IMR-90 (cell line): ENCODE data around the gene MID2. TPM values are rescaled to one million over a fixed set of nuclear protein-coding genes. Genes with fewer than 3 reads are reported as not detected.

Source experiments
- ATAC-seq: fragments of 200-7000 bp; cut with Tn5 transposase; 2 replicates; pipeline ENCODE4 v1.9.1; 2020; ENCODE audit warnings: low read depth, mild to moderate bottlenecking, moderate library complexity
- BruUV-seq: library from RNA; stranded (reverse); fragments of 400-500 nt; replicated peaks from 2 replicates; lab custom pipeline; 2021; lab: Mats Ljungman, UMichigan
- CTCF ChIA-PET: fragments of 300-600 bp; formaldehyde crosslinking; extraction: SDS; loops from one replicate; lab custom pipeline; 2021; ENCODE audit warnings: antibody characterized with exemption; lab: Yijun Ruan, JAX
- POLR2A ChIA-PET: fragments of 300-600 bp; sonication (Branson Sonifier 250); formaldehyde crosslinking; loops from one replicate; lab custom pipeline; 2022; ENCODE audit warnings: antibody characterized with exemption; ENCODE audit not compliant: unreplicated experiment; lab: Charles Lee
- DNase-seq: peaks from one replicate; pipeline ENCODE4 v3.0.0; 2013
- H2AFZ ChIP-seq: replicated peaks from 2 replicates; pipeline ENCODE3; 2013; ENCODE audit warnings: low read length, mild to moderate bottlenecking; ENCODE audit not compliant: poor library complexity
- H2AK5ac ChIP-seq: 2 replicates; pipeline ENCODE4 v1.6.1; 2013; ENCODE audit warnings: low read depth, low read length, inconsistent platforms
- H2AK9ac ChIP-seq: replicated peaks from 2 replicates; pipeline ENCODE3; 2013; ENCODE audit warnings: mild to moderate bottlenecking, low read depth, low read length, moderate library complexity; ENCODE audit not compliant: poor library complexity
- H2BK120ac ChIP-seq: 2 replicates; pipeline ENCODE4 v1.6.1; 2013; ENCODE audit warnings: low read depth, low read length, inconsistent platforms
- H2BK15ac ChIP-seq: 3 replicates; pipeline ENCODE4 v1.6.1; 2013; ENCODE audit warnings: low read depth, low read length, inconsistent platforms
- H2BK20ac ChIP-seq: 2 replicates; pipeline ENCODE4 v1.6.1; 2013; ENCODE audit warnings: low read depth, mild to moderate bottlenecking, inconsistent platforms, low read length, moderate library complexity
- H2BK5ac ChIP-seq: 2 replicates; pipeline ENCODE4 v1.6.1; 2013; ENCODE audit warnings: mild to moderate bottlenecking, low read depth, low read length, inconsistent platforms; ENCODE audit not compliant: poor library complexity, severe bottlenecking
- H3K14ac ChIP-seq: replicated peaks from 2 replicates; pipeline ENCODE4 v1.6.1; 2013; ENCODE audit warnings: low read depth, low read length, inconsistent platforms
- H3K18ac ChIP-seq: 2 replicates; pipeline ENCODE4 v1.6.1; 2013; ENCODE audit warnings: low read depth, low read length, control low read depth
- H3K23ac ChIP-seq: 2 replicates; pipeline ENCODE4 v1.6.1; 2013; ENCODE audit warnings: low read depth, low read length, inconsistent platforms
- H3K27ac ChIP-seq: 2 replicates; pipeline ENCODE4 v1.5.1; 2013; ENCODE audit warnings: mild to moderate bottlenecking, control low read depth, low read length; ENCODE audit not compliant: insufficient read depth
- H3K27me3 ChIP-seq: 2 replicates; pipeline ENCODE4 v1.6.1; 2013; ENCODE audit warnings: low read length; ENCODE audit not compliant: control insufficient read depth, insufficient read depth
- H3K36me3 ChIP-seq: 2 replicates; pipeline ENCODE4 v1.6.1; 2013; ENCODE audit warnings: low read length, mixed read lengths; ENCODE audit not compliant: control insufficient read depth, insufficient read depth
- H3K4ac ChIP-seq: 2 replicates; pipeline ENCODE4 v1.6.1; 2013; ENCODE audit warnings: low read depth, low read length, inconsistent platforms
- H3K4me1 ChIP-seq: 2 replicates; pipeline ENCODE4 v1.6.1; 2013; ENCODE audit warnings: low read length, mixed read lengths; ENCODE audit not compliant: control insufficient read depth, insufficient read depth
- H3K4me2 ChIP-seq: 2 replicates; pipeline ENCODE4 v1.6.1; 2013; ENCODE audit warnings: low read depth, mild to moderate bottlenecking, control low read depth, low read length, moderate library complexity
- H3K4me3 ChIP-seq: 2 replicates; pipeline ENCODE4 v1.5.1; 2013; ENCODE audit warnings: low read depth, mild to moderate bottlenecking, control low read depth, low read length, moderate library complexity; ENCODE audit not compliant: insufficient read depth
- H3K56ac ChIP-seq: 2 replicates; pipeline ENCODE4 v1.6.1; 2013; ENCODE audit warnings: low read length, inconsistent platforms; ENCODE audit not compliant: insufficient read depth; ENCODE audit errors: extremely low read depth
- H3K79me1 ChIP-seq, 2 experiments: 2 replicates each; pipeline ENCODE4 v1.6.1; 2013; ENCODE audit warnings: low read length in 2 of 2, inconsistent platforms in 1 of 2, low read depth in 1 of 2
- H3K9ac ChIP-seq: 2 replicates; pipeline ENCODE4 v1.6.1; 2013; ENCODE audit warnings: low read depth, low read length, control low read depth
- H3K9me1 ChIP-seq: 2 replicates; pipeline ENCODE4 v1.6.1; 2013; ENCODE audit warnings: low read length, inconsistent platforms; ENCODE audit not compliant: insufficient read depth
- H3K9me3 ChIP-seq: 2 replicates; pipeline ENCODE4 v1.6.1; 2013; ENCODE audit warnings: low read length; ENCODE audit not compliant: control insufficient read depth, insufficient read depth
- H4K20me1 ChIP-seq: 2 replicates; pipeline ENCODE4 v1.6.1; 2013; ENCODE audit warnings: low read length, inconsistent platforms; ENCODE audit not compliant: insufficient read depth
- H4K5ac ChIP-seq: 2 replicates; pipeline ENCODE4 v1.6.1; 2013; ENCODE audit warnings: mild to moderate bottlenecking, low read depth, low read length, control low read depth
- H4K8ac ChIP-seq, 2 experiments: 2 replicates each; pipeline ENCODE4 v1.6.1; 2013; ENCODE audit warnings: low read depth in 2 of 2, low read length in 2 of 2, control low read depth in 1 of 2, inconsistent platforms in 1 of 2
- H4K91ac ChIP-seq: 2 replicates; pipeline ENCODE4 v1.6.1; 2013; ENCODE audit warnings: low read depth, low read length, inconsistent platforms; ENCODE audit not compliant: insufficient read depth
- BHLHE40 ChIP-seq: fragments of 150-350 bp; IDR thresholded peaks from 2 replicates; pipeline ENCODE4 v1.6.1; 2016; ENCODE audit warnings: mild to moderate bottlenecking, low read depth, low read length
- CEBPB ChIP-seq: IDR thresholded peaks from 2 replicates; pipeline ENCODE4 v1.6.1; 2012; ENCODE audit warnings: low read depth, low read length, improper control_type of control experiment
- CHD1 ChIP-seq: IDR thresholded peaks from 2 replicates; pipeline ENCODE4 v1.6.1; 2012; ENCODE audit warnings: low read depth, low read length, improper control_type of control experiment
- FOS ChIP-seq: fragments of 150-350 bp; IDR thresholded peaks from 2 replicates; pipeline ENCODE4 v1.6.1; 2016; ENCODE audit warnings: low read depth, low read length
- MAFK ChIP-seq: IDR thresholded peaks from 2 replicates; pipeline ENCODE4 v1.6.1; 2012; ENCODE audit warnings: low read depth, low read length, improper control_type of control experiment
- MAZ ChIP-seq: IDR thresholded peaks from 2 replicates; pipeline ENCODE4 v1.6.1; 2012; ENCODE audit warnings: low read depth, mild to moderate bottlenecking, low read length, improper control_type of control experiment, moderate library complexity, borderline replicate concordance
- MXI1 ChIP-seq: IDR thresholded peaks from 2 replicates; pipeline ENCODE4 v1.6.1; 2012; ENCODE audit warnings: low read depth, mild to moderate bottlenecking, low read length, moderate library complexity, borderline replicate concordance
- NFE2L2 ChIP-seq: fragments of 150-350 bp; IDR thresholded peaks from 2 replicates; pipeline ENCODE4 v1.6.1; 2016; ENCODE audit warnings: low read depth, mild to moderate bottlenecking, low read length
- POLR2A ChIP-seq: IDR thresholded peaks from 2 replicates; pipeline ENCODE4 v1.6.1; 2012; ENCODE audit warnings: mild to moderate bottlenecking, low read depth, low read length
- RAD21 ChIP-seq: IDR thresholded peaks from 2 replicates; pipeline ENCODE4 v1.6.1; 2012; ENCODE audit warnings: low read length, improper control_type of control experiment
- RCOR1 ChIP-seq: IDR thresholded peaks from 2 replicates; pipeline ENCODE4 v1.6.1; 2012; ENCODE audit warnings: mild to moderate bottlenecking, low read length, improper control_type of control experiment; ENCODE audit not compliant: insufficient replicate concordance
- RFX5 ChIP-seq: IDR thresholded peaks from 2 replicates; pipeline ENCODE4 v1.8.0; 2012; ENCODE audit warnings: low read depth, mild to moderate bottlenecking, low read length, moderate library complexity
- SMC3 ChIP-seq: fragments of 150-350 bp; IDR thresholded peaks from 2 replicates; pipeline ENCODE4 v1.6.1; 2016; ENCODE audit warnings: low read depth, mild to moderate bottlenecking, antibody characterized with exemption, low read length, moderate library complexity
- dilution Hi-C: fragments of 300-500 bp; cut with HindIII; formaldehyde crosslinking; loops from one replicate; pipeline ENCODE4 v1.14.3; 2018; ENCODE audit warnings: low sequenced_read_pairs; ENCODE audit not compliant: unreplicated experiment
- in situ Hi-C: fragments of 300-500 bp; cut with MboI; formaldehyde crosslinking; loops from 3 replicates; pipeline ENCODE4 v1.14.3; 2019; ENCODE audit warnings: low sequenced_read_pairs, inconsistent platforms, mixed read lengths
- intact Hi-C: fragments of 100-400 bp; cut with micrococcal nuclease; formaldehyde crosslinking; loops from 2 replicates; pipeline ENCODE4 v1.10.0; 2022
- polyA plus RNA-seq, 3 experiments: library from polyadenylated mRNA; depleted of rRNA; stranded (reverse); fragments of >200 nt; gene quantifications; 2 replicates each; pipeline ENCODE4 v1.2.3, GENCODE V29; 2012; ENCODE audit warnings: low replicate concordance in 1 of 3
- total RNA-seq: library from RNA; depleted of rRNA; stranded (reverse); fragments of >200 nt; gene quantifications from 2 replicates; pipeline ENCODE4 v1.2.3, GENCODE V29; 2012
- TF ChIP-seq, protein P1 (sequence below): fragments of 150-350 bp; IDR thresholded peaks from 2 replicates; pipeline ENCODE4 v1.6.1; 2016; ENCODE audit warnings: low read depth, mild to moderate bottlenecking, low read length, moderate library complexity, borderline replicate concordance
- TF ChIP-seq, protein P2 (sequence below): conservative IDR thresholded peaks from 2 replicates; pipeline ENCODE4 v1.5.1; 2012; ENCODE audit warnings: mild to moderate bottlenecking, low read depth, low read length, improper control_type of control experiment
- TF ChIP-seq, protein P3 (sequence below): fragments of 150-350 bp; IDR thresholded peaks from 2 replicates; pipeline ENCODE4 v1.6.1; 2017; ENCODE audit warnings: mild to moderate bottlenecking, antibody characterized with exemption, low read length, low read depth

MID2 gene
- total and polyA plus RNA-seq, 2 of the 4 experiments (the other 2 are of a cell fraction): 1.1 to 4.7 TPM

DNA sequence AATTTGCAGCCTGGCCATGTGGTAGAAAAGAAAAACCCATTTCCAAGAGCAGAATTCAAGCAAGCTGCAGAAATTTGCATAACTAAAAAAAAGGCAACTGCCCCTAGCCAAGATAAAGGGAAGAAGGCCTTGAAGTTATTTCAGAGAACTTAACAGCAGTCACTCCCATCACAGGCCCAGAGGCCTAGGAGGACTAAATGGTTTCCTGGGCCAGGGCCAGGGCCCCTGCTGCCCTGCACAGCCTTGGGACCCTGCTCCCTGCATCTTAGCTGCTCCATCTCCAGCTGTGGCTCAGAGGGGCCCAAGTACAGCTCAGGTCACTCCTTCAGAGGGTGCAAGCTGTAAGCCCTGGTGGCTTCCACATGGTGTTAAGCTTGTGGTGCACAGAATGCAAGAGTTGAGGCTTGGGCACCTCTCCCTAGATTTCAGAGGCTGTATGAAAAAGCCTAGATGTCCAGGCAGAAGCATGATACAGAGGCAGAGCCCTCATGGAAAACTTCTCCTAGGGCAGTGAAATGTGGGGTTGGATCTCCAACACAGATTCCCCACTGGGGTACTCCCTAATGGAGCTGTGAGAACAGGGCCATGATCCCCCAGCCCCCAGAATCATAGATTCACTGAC lies 6.7 kb upstream of the MID2 start:
- intact Hi-C loops (no loop called here), in situ Hi-C loops (no loop called here), dilution Hi-C loops (no loop called here)
- H2BK120ac ChIP-seq: no peak overlapping the region
- no peak overlapping the region for H2AK9ac ChIP-seq
- H3K4me1 ChIP-seq: no peaks in the 10 kb centered on the region
- H3K79me1 ChIP-seq: no peaks in the 10 kb centered on the region
- no peak overlapping the region for H4K8ac ChIP-seq
- no peaks in the 10 kb centered on the region for H3K9me1 ChIP-seq
- no peak overlapping the region for H3K56ac ChIP-seq
- TF ChIP-seq SMC3: no peak
- TF ChIP-seq, protein P1, sequence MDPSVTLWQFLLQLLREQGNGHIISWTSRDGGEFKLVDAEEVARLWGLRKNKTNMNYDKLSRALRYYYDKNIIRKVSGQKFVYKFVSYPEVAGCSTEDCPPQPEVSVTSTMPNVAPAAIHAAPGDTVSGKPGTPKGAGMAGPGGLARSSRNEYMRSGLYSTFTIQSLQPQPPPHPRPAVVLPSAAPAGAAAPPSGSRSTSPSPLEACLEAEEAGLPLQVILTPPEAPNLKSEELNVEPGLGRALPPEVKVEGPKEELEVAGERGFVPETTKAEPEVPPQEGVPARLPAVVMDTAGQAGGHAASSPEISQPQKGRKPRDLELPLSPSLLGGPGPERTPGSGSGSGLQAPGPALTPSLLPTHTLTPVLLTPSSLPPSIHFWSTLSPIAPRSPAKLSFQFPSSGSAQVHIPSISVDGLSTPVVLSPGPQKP: no peak
- TF ChIP-seq, protein P2, sequence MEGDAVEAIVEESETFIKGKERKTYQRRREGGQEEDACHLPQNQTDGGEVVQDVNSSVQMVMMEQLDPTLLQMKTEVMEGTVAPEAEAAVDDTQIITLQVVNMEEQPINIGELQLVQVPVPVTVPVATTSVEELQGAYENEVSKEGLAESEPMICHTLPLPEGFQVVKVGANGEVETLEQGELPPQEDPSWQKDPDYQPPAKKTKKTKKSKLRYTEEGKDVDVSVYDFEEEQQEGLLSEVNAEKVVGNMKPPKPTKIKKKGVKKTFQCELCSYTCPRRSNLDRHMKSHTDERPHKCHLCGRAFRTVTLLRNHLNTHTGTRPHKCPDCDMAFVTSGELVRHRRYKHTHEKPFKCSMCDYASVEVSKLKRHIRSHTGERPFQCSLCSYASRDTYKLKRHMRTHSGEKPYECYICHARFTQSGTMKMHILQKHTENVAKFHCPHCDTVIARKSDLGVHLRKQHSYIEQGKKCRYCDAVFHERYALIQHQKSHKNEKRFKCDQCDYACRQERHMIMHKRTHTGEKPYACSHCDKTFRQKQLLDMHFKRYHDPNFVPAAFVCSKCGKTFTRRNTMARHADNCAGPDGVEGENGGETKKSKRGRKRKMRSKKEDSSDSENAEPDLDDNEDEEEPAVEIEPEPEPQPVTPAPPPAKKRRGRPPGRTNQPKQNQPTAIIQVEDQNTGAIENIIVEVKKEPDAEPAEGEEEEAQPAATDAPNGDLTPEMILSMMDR: no peak
- TF ChIP-seq FOS: no peak
- TF ChIP-seq RAD21: no peak
- no peak for TF ChIP-seq POLR2A
- TF ChIP-seq, protein P3, sequence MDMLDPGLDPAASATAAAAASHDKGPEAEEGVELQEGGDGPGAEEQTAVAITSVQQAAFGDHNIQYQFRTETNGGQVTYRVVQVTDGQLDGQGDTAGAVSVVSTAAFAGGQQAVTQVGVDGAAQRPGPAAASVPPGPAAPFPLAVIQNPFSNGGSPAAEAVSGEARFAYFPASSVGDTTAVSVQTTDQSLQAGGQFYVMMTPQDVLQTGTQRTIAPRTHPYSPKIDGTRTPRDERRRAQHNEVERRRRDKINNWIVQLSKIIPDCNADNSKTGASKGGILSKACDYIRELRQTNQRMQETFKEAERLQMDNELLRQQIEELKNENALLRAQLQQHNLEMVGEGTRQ: no peak
- TF ChIP-seq MXI1: no peak
- no peak for TF ChIP-seq RFX5
- TF ChIP-seq MAFK: no peak
- no peak for TF ChIP-seq CHD1
- no peak for TF ChIP-seq CEBPB
- no peak for TF ChIP-seq NFE2L2
- no peak for TF ChIP-seq RCOR1
- no peak for TF ChIP-seq MAZ
- no peak for TF ChIP-seq BHLHE40
- peaks cover 2% of the 10 kb centered on the region for H3K27me3 ChIP-seq
- no peak overlapping the region for H2BK20ac ChIP-seq
- H2AFZ ChIP-seq: no peak overlapping the region
- no peak overlapping the region for H3K27ac ChIP-seq
- H2AK5ac ChIP-seq: no peak overlapping the region
- no peak overlapping the region for H3K18ac ChIP-seq
- H3K9ac ChIP-seq: no peak overlapping the region
- no peak overlapping the region for H4K5ac ChIP-seq
- H3K23ac ChIP-seq: no peak overlapping the region
- no peak overlapping the region for H4K91ac ChIP-seq
- DNase-seq (no peak), ATAC-seq (no peak)
- no peaks in the 10 kb centered on the region for H4K20me1 ChIP-seq
- H3K9me3 ChIP-seq: peaks cover 10% of the 10 kb centered on the region
- BruUV-seq: no TSS peak
- H3K4me3 ChIP-seq: no peak overlapping the region
- H3K4ac ChIP-seq: no peak overlapping the region
- no peak overlapping the region for H2BK5ac ChIP-seq
- ChIA-PET CTCF (no interaction called here), POLR2A (no interaction called here)
- H3K14ac ChIP-seq: no peak overlapping the region
- H3K4me2 ChIP-seq: no peak overlapping the region
- no peak overlapping the region for H2BK15ac ChIP-seq
- no peaks in the 10 kb centered on the region for H3K36me3 ChIP-seq
